ENCODE measurements around the gene BLACAT1. TPM values are rescaled to one million over a fixed set of nuclear protein-coding genes. Genes with fewer than 3 reads are reported as not detected.

Gene BLACAT1
- total RNA-seq, 1 donor: not detected

- H3K27ac ChIP-seq (ENCODE audit: low read depth, low read length): no peak overlapping the region
- H3K9me3 ChIP-seq (ENCODE audit: low read depth, low read length): no peaks in the 10 kb centered on the region
- peaks cover 29% of the 10 kb centered on the region for H3K27me3 ChIP-seq (ENCODE audit: insufficient read depth, low read length)
- H3K4me2 ChIP-seq (ENCODE audit: insufficient read depth, low read length): peak overlapping the region; percentile 31
- peaks cover 10% of the 10 kb centered on the region for H4K20me1 ChIP-seq (ENCODE audit: insufficient read depth, low read length)
- TF ChIP-seq CTCF (IDR thresholded peaks at IDR 0.05; ENCODE audit: extremely low read depth, low read depth, low read length): no peak
- H2AFZ ChIP-seq (ENCODE audit: low read length): no peak overlapping the region
- no peaks in the 10 kb centered on the region for H3K79me2 ChIP-seq (ENCODE audit: insufficient read depth, low read length)
- H3K36me3 ChIP-seq (ENCODE audit: insufficient read depth, low read length): no peaks in the 10 kb centered on the region
- peaks cover 12% of the 10 kb centered on the region for H3K4me1 ChIP-seq (ENCODE audit: insufficient read depth, low read length)
- peak; percentile 97 for DNase-seq (ENCODE audit: insufficient read length, low spot score, missing footprints)
- H3K4me3 ChIP-seq (ENCODE audit: insufficient read depth, low read length): no peak overlapping the region
Observed at GRCh38 chr1:205493241-205494085, 37.6 kb upstream of the BLACAT1 start.

- no peaks in the 10 kb centered on the region for H3K9me3 ChIP-seq (ENCODE audit: low read depth, low read length)
- no peaks in the 10 kb centered on the region for H3K79me2 ChIP-seq (ENCODE audit: insufficient read depth, low read length)
- H3K4me2 ChIP-seq (ENCODE audit: insufficient read depth, low read length): peak overlapping the region; percentile 31
- H3K27ac ChIP-seq (ENCODE audit: low read depth, low read length): no peak overlapping the region
- no peaks in the 10 kb centered on the region for H3K36me3 ChIP-seq (ENCODE audit: insufficient read depth, low read length)
- no peak for DNase-seq (ENCODE audit: insufficient read length, low spot score, missing footprints)
- H2AFZ ChIP-seq (ENCODE audit: low read length): no peak overlapping the region
- H3K4me3 ChIP-seq (ENCODE audit: insufficient read depth, low read length): no peak overlapping the region
- H4K20me1 ChIP-seq (ENCODE audit: insufficient read depth, low read length): peaks cover 10% of the 10 kb centered on the region
- peaks cover 30% of the 10 kb centered on the region for H3K27me3 ChIP-seq (ENCODE audit: insufficient read depth, low read length)
- H3K4me1 ChIP-seq (ENCODE audit: insufficient read depth, low read length): peaks cover 12% of the 10 kb centered on the region
- no peak for TF ChIP-seq CTCF (IDR thresholded peaks at IDR 0.05; ENCODE audit: extremely low read depth, low read depth, low read length)
Observed at GRCh38 chr1:205492774-205493173, 36.9 kb upstream of the BLACAT1 start.

GRCh38 chr1:205492201-205492667, 36.4 kb upstream of the BLACAT1 start:
- no peaks in the 10 kb centered on the region for H3K79me2 ChIP-seq (ENCODE audit: insufficient read depth, low read length)
- no peak overlapping the region for H3K4me2 ChIP-seq (ENCODE audit: insufficient read depth, low read length)
- H3K4me3 ChIP-seq (ENCODE audit: insufficient read depth, low read length): no peak overlapping the region
- no peak for TF ChIP-seq CTCF (IDR thresholded peaks at IDR 0.05; ENCODE audit: extremely low read depth, low read depth, low read length)
- H3K27ac ChIP-seq (ENCODE audit: low read depth, low read length): no peak overlapping the region
- no peaks in the 10 kb centered on the region for H3K36me3 ChIP-seq (ENCODE audit: insufficient read depth, low read length)
- H2AFZ ChIP-seq (ENCODE audit: low read length): no peak overlapping the region
- peaks cover 30% of the 10 kb centered on the region for H3K27me3 ChIP-seq (ENCODE audit: insufficient read depth, low read length)
- H3K9me3 ChIP-seq (ENCODE audit: low read depth, low read length): no peaks in the 10 kb centered on the region
- H4K20me1 ChIP-seq (ENCODE audit: insufficient read depth, low read length): peaks cover 10% of the 10 kb centered on the region
- no peak for DNase-seq (ENCODE audit: insufficient read length, low spot score, missing footprints)
- peaks cover 12% of the 10 kb centered on the region for H3K4me1 ChIP-seq (ENCODE audit: insufficient read depth, low read length)

GRCh38 chr1:205491794-205492193, 35.9 kb upstream of the BLACAT1 start:
- DNase-seq (ENCODE audit: insufficient read length, low spot score, missing footprints): no peak
- Histone ChIP-seq H3K4me3 (ENCODE audit: insufficient read depth, low read length) (no peak overlapping the region), H2AFZ (ENCODE audit: low read length) (no peak overlapping the region), H4K20me1 (ENCODE audit: insufficient read depth, low read length) (peaks cover 10% of the 10 kb centered on the region), H3K36me3 (ENCODE audit: insufficient read depth, low read length) (no peaks in the 10 kb centered on the region), H3K27ac (ENCODE audit: low read depth, low read length) (no peak overlapping the region), H3K9me3 (ENCODE audit: low read depth, low read length) (no peaks in the 10 kb centered on the region), H3K4me2 (ENCODE audit: insufficient read depth, low read length) (no peak overlapping the region), H3K79me2 (ENCODE audit: insufficient read depth, low read length) (no peaks in the 10 kb centered on the region), H3K4me1 (ENCODE audit: insufficient read depth, low read length) (peaks cover 12% of the 10 kb centered on the region), H3K27me3 (ENCODE audit: insufficient read depth, low read length) (peaks cover 30% of the 10 kb centered on the region)
- TF ChIP-seq CTCF (IDR thresholded peaks at IDR 0.05; ENCODE audit: extremely low read depth, low read depth, low read length): no peak

Measured in osteoblast (primary cell).